GM19324 (cell line): ENCODE measurements around the gene MRM2.

Experiments
- ATAC-seq: cut with Tn5 transposase; IDR thresholded peaks from one replicate; pipeline ENCODE4 v1.9.1; 2021; ENCODE audit warnings: mild to moderate bottlenecking, moderate library complexity; ENCODE audit not compliant: unreplicated experiment, low FRiP score

Gene MRM2

GRCh38 chr7:2249744-2250323, 7.8 kb upstream of the MRM2 start:
- ATAC-seq, result no peak

GRCh38 chr7:2248984-2249694, 7.1 kb upstream of the MRM2 start:
- ATAC-seq, result no peak

- ATAC-seq, result no peak
Measured at GRCh38 chr7:2247141-2247995, 5.4 kb upstream of the MRM2 start.

GRCh38 chr7:2245883-2246675, 4.1 kb upstream of the MRM2 start:
- ATAC-seq, result no peak

- ATAC-seq, result no peak
Measured at GRCh38 chr7:2244404-2244995, 2.5 kb upstream of the MRM2 start.

GRCh38 chr7:2243458-2243857, 1.5 kb upstream of the MRM2 start:
- no peak for ATAC-seq

GRCh38 chr7:2242541-2243429, 780 bp upstream of the MRM2 start:
- ATAC-seq, result no peak

GRCh38 chr7:2239242-2239641, 2.8 kb downstream of the MRM2 start:
- ATAC-seq, result no peak

GRCh38 chr7:2237109-2237602, 4.8 kb downstream of the MRM2 start:
- ATAC-seq, result peak; percentile 60

GRCh38 chr7:2233926-2234325, 8.1 kb downstream of the MRM2 start:
- ATAC-seq, result no peak

GRCh38 chr7:2232766-2233520, 9.1 kb downstream of the MRM2 start, which contains the start of gene MAD1L1:
TSS of gene MAD1L1 (minus strand) at chr7:2232945. CDS start at chr7:2230133, 2,812 bp downstream.
- peak; percentile 72 for ATAC-seq

GRCh38 chr7:2231992-2232765, 9.8 kb downstream of the MRM2 start:
- ATAC-seq, result peak; percentile 35

- no peak for ATAC-seq
Measured at GRCh38 chr7:2230882-2231281, 11.1 kb downstream of the MRM2 start.

GRCh38 chr7:2230226-2230625, 11.8 kb downstream of the MRM2 start:
- ATAC-seq, result no peak

- ATAC-seq, result no peak
Measured at GRCh38 chr7:2229467-2229866, 12.5 kb downstream of the MRM2 start.

GRCh38 chr7:2228921-2229320, 13.1 kb downstream of the MRM2 start:
- ATAC-seq, result no peak

- no peak for ATAC-seq
Measured at GRCh38 chr7:2227699-2228098, 14.3 kb downstream of the MRM2 start.

GRCh38 chr7:2225830-2226229, 16.2 kb downstream of the MRM2 start:
- no peak for ATAC-seq
